ENCODE results near the gene CRHR1. TPM values are rescaled to one million over a fixed set of nuclear protein-coding genes. Genes with fewer than 3 reads are reported as not detected.

Gene CRHR1
- polyA plus RNA-seq, 4 donors, result 0.04 TPM; not detected in 3

GRCh38 chr17:45745601-45746494 is 38.3 kb upstream of the CRHR1 start:
- no peak overlapping the region for H3K4me3 ChIP-seq (ENCODE audit: low read depth in 1 of 3, low read length in 3 of 3)
- H3K27me3 ChIP-seq (ENCODE audit: control insufficient read depth in 3 of 3, insufficient read depth in 3 of 3, low read length in 3 of 3), result peaks cover 0 to 10% (median 5%) of the 10 kb centered on the region in 3 donors
- 59 to 61% (median 60%) methylated on average over 11 of the region's 11 CpGs for WGBS, 3 donors
- no peak overlapping the region for H3K27ac ChIP-seq (ENCODE audit: low read depth in 1 of 3, low read length in 2 of 3)
- no peaks in the 10 kb centered on the region for H3K36me3 ChIP-seq (ENCODE audit: control insufficient read depth in 3 of 3, insufficient read depth in 2 of 3, low read depth in 1 of 3, low read length in 3 of 3)
- no peaks in the 10 kb centered on the region for H3K4me1 ChIP-seq (ENCODE audit: control insufficient read depth in 3 of 3, insufficient read depth in 2 of 3, low read depth in 1 of 3, low read length in 2 of 3)
- FAIRE-seq, result no peak
- no peak for DNase-seq
- no peaks in the 10 kb centered on the region for H3K9me3 ChIP-seq (ENCODE audit: control insufficient read depth in 2 of 2, insufficient read depth in 1 of 2, low read depth in 1 of 2, low read length in 1 of 2)

DNA sequence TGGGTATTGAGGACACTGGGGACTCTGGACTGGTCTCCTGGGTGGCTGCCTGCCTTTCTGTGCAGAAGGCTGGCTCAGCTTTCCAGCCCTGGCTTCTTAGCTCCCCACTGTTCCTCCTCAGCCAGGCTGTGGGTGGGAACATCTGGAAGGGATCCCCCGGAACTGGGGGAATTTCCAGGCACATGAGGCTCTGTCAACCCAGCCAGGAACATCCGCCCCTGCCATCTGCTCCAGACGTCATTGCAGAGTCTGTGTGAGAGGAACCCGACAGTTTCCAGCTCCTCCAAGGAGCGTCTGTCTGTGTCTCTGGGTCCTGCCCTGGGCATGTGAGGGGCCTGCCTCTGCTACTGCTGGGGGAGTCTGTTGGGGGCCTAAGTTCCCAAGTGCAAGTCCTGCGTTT is 36.2 kb upstream of the CRHR1 start:
- H3K4me3 ChIP-seq (ENCODE audit: low read depth in 1 of 3, low read length in 3 of 3), result no peak overlapping the region
- peaks cover 0 to 9% (median 5%) of the 10 kb centered on the region in 3 donors for H3K27me3 ChIP-seq (ENCODE audit: control insufficient read depth in 3 of 3, insufficient read depth in 3 of 3, low read length in 3 of 3)
- WGBS, 3 donors, result 47 to 64% (median 52%) methylated on average over 6 of the region's 6 CpGs
- DNase-seq (no peak), FAIRE-seq (no peak)
- H3K9me3 ChIP-seq (ENCODE audit: control insufficient read depth in 2 of 2, insufficient read depth in 1 of 2, low read depth in 1 of 2, low read length in 1 of 2), result no peaks in the 10 kb centered on the region
- no peak overlapping the region for H3K27ac ChIP-seq (ENCODE audit: low read depth in 1 of 3, low read length in 2 of 3)
- H3K36me3 ChIP-seq (ENCODE audit: control insufficient read depth in 3 of 3, insufficient read depth in 2 of 3, low read depth in 1 of 3, low read length in 3 of 3), result no peaks in the 10 kb centered on the region
- H3K4me1 ChIP-seq (ENCODE audit: control insufficient read depth in 3 of 3, insufficient read depth in 2 of 3, low read depth in 1 of 3, low read length in 2 of 3), result no peaks in the 10 kb centered on the region

DNA sequence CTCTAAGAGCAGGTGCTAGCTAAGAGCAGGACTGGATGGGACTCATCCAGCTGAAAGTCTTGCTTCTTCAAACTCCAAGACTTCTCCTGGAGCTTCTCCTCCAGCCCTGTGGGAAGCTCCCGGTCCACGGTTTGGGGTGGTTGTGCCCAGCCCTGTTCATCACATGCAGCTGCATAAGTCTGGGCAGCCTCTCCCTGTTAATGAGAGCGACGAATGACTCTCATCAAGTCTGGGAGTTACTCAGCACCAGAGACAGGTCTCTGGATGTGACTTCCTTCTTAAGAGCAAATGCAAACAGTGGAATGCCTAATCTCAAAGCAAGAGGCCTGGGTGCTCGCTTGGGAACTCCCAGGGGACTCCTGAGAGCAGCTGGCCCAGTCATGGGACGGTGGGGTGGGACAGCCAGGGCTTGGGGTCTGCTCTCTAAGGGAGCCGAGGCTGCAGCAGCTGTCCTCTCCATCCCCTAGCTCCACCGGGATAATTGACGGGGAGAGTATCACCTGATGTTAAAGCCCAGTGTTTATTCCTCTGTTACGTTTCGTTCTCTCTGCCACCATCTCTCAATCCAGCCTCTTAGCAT is 35.3 kb upstream of the CRHR1 start:
- Histone ChIP-seq H3K4me1 (ENCODE audit: control insufficient read depth in 3 of 3, insufficient read depth in 2 of 3, low read depth in 1 of 3, low read length in 2 of 3) (no peaks in the 10 kb centered on the region), H3K9me3 (ENCODE audit: control insufficient read depth in 2 of 2, insufficient read depth in 1 of 2, low read depth in 1 of 2, low read length in 1 of 2) (no peaks in the 10 kb centered on the region), H3K36me3 (ENCODE audit: control insufficient read depth in 3 of 3, insufficient read depth in 2 of 3, low read depth in 1 of 3, low read length in 3 of 3) (no peaks in the 10 kb centered on the region), H3K4me3 (ENCODE audit: low read depth in 1 of 3, low read length in 3 of 3) (no peak overlapping the region), H3K27ac (ENCODE audit: low read depth in 1 of 3, low read length in 2 of 3) (no peak overlapping the region), H3K27me3 (ENCODE audit: control insufficient read depth in 3 of 3, insufficient read depth in 3 of 3, low read length in 3 of 3) (peaks cover 0 to 9% (median 3%) of the 10 kb centered on the region in 3 donors)
- FAIRE-seq (no peak), DNase-seq (no peak)
- WGBS, 3 donors, result 53 to 64% (median 58%) methylated on average over 11 of the region's 11 CpGs

GRCh38 chr17:45749831-45750335 is 34.2 kb upstream of the CRHR1 start:
- peaks cover 0 to 9% (median 3%) of the 10 kb centered on the region in 3 donors for H3K27me3 ChIP-seq (ENCODE audit: control insufficient read depth in 3 of 3, insufficient read depth in 3 of 3, low read length in 3 of 3)
- no peaks in the 10 kb centered on the region for H3K36me3 ChIP-seq (ENCODE audit: control insufficient read depth in 3 of 3, insufficient read depth in 2 of 3, low read depth in 1 of 3, low read length in 3 of 3)
- H3K27ac ChIP-seq (ENCODE audit: low read depth in 1 of 3, low read length in 2 of 3), result no peak overlapping the region
- no peak for DNase-seq
- H3K4me3 ChIP-seq (ENCODE audit: low read depth in 1 of 3, low read length in 3 of 3), result no peak overlapping the region
- 93 to 98% (median 93%) methylated on average over 4 of the region's 4 CpGs for WGBS, 3 donors
- no peaks in the 10 kb centered on the region for H3K4me1 ChIP-seq (ENCODE audit: control insufficient read depth in 3 of 3, insufficient read depth in 2 of 3, low read depth in 1 of 3, low read length in 2 of 3)
- H3K9me3 ChIP-seq (ENCODE audit: control insufficient read depth in 2 of 2, insufficient read depth in 1 of 2, low read depth in 1 of 2, low read length in 1 of 2), result no peaks in the 10 kb centered on the region
- FAIRE-seq, result no peak

GRCh38 chr17:45750779-45751440 is 33.2 kb upstream of the CRHR1 start:
- no peak for FAIRE-seq
- no peaks in the 10 kb centered on the region for H3K4me1 ChIP-seq (ENCODE audit: control insufficient read depth in 3 of 3, insufficient read depth in 2 of 3, low read depth in 1 of 3, low read length in 2 of 3)
- WGBS, 3 donors, result 82 to 85% (median 84%) methylated on average over 15 of the region's 15 CpGs

GRCh38 chr17:45751466-45751865 is 32.7 kb upstream of the CRHR1 start:
- 67 to 77% (median 71%) methylated on average over 10 of the region's 10 CpGs for WGBS, 3 donors
- H3K4me3 ChIP-seq (ENCODE audit: low read depth in 1 of 3, low read length in 3 of 3), result no peak overlapping the region
- H3K36me3 ChIP-seq (ENCODE audit: control insufficient read depth in 3 of 3, insufficient read depth in 2 of 3, low read depth in 1 of 3, low read length in 3 of 3), result no peaks in the 10 kb centered on the region
- peaks cover 0 to 5% (median 3%) of the 10 kb centered on the region in 3 donors for H3K27me3 ChIP-seq (ENCODE audit: control insufficient read depth in 3 of 3, insufficient read depth in 3 of 3, low read length in 3 of 3)
- no peaks in the 10 kb centered on the region for H3K9me3 ChIP-seq (ENCODE audit: control insufficient read depth in 2 of 2, insufficient read depth in 1 of 2, low read depth in 1 of 2, low read length in 1 of 2)
- DNase-seq (no peak), FAIRE-seq (no peak)
- H3K27ac ChIP-seq (ENCODE audit: low read depth in 1 of 3, low read length in 2 of 3), result no peak overlapping the region
- no peaks in the 10 kb centered on the region for H3K4me1 ChIP-seq (ENCODE audit: control insufficient read depth in 3 of 3, insufficient read depth in 2 of 3, low read depth in 1 of 3, low read length in 2 of 3)

More at GRCh38 chr17:45750779-45751440, 33.2 kb upstream of the CRHR1 start:
- Histone ChIP-seq H3K4me3 (ENCODE audit: low read depth in 1 of 3, low read length in 3 of 3) (no peak overlapping the region), H3K27ac (ENCODE audit: low read depth in 1 of 3, low read length in 2 of 3) (no peak overlapping the region), H3K9me3 (ENCODE audit: control insufficient read depth in 2 of 2, insufficient read depth in 1 of 2, low read depth in 1 of 2, low read length in 1 of 2) (no peaks in the 10 kb centered on the region), H3K36me3 (ENCODE audit: control insufficient read depth in 3 of 3, insufficient read depth in 2 of 3, low read depth in 1 of 3, low read length in 3 of 3) (no peaks in the 10 kb centered on the region), H3K27me3 (ENCODE audit: control insufficient read depth in 3 of 3, insufficient read depth in 3 of 3, low read length in 3 of 3) (peaks cover 0 to 8% (median 3%) of the 10 kb centered on the region in 3 donors)
- no peak for DNase-seq

- Histone ChIP-seq H3K4me1 (ENCODE audit: control insufficient read depth in 3 of 3, insufficient read depth in 2 of 3, low read depth in 1 of 3, low read length in 2 of 3) (no peaks in the 10 kb centered on the region), H3K27ac (ENCODE audit: low read depth in 1 of 3, low read length in 2 of 3) (no peak overlapping the region), H3K4me3 (ENCODE audit: low read depth in 1 of 3, low read length in 3 of 3) (no peak overlapping the region), H3K9me3 (ENCODE audit: control insufficient read depth in 2 of 2, insufficient read depth in 1 of 2, low read depth in 1 of 2, low read length in 1 of 2) (no peaks in the 10 kb centered on the region), H3K36me3 (ENCODE audit: control insufficient read depth in 3 of 3, insufficient read depth in 2 of 3, low read depth in 1 of 3, low read length in 3 of 3) (no peaks in the 10 kb centered on the region), H3K27me3 (ENCODE audit: control insufficient read depth in 3 of 3, insufficient read depth in 3 of 3, low read length in 3 of 3) (peaks cover 0 to 6% (median 5%) of the 10 kb centered on the region in 3 donors)
- FAIRE-seq (no peak), DNase-seq (no peak)
- 72 to 83% (median 78%) methylated on average over 9 of the region's 9 CpGs for WGBS, 3 donors
Observed at GRCh38 chr17:45752246-45752645, 31.9 kb upstream of the CRHR1 start.

GRCh38 chr17:45753645-45754225 is 30.4 kb upstream of the CRHR1 start:
- Histone ChIP-seq H3K36me3 (ENCODE audit: control insufficient read depth in 3 of 3, insufficient read depth in 2 of 3, low read depth in 1 of 3, low read length in 3 of 3) (no peaks in the 10 kb centered on the region), H3K9me3 (ENCODE audit: control insufficient read depth in 2 of 2, insufficient read depth in 1 of 2, low read depth in 1 of 2, low read length in 1 of 2) (no peaks in the 10 kb centered on the region), H3K27ac (ENCODE audit: low read depth in 1 of 3, low read length in 2 of 3) (no peak overlapping the region), H3K27me3 (ENCODE audit: control insufficient read depth in 3 of 3, insufficient read depth in 3 of 3, low read length in 3 of 3) (peaks cover 0 to 9% (median 5%) of the 10 kb centered on the region in 3 donors), H3K4me1 (ENCODE audit: control insufficient read depth in 3 of 3, insufficient read depth in 2 of 3, low read depth in 1 of 3, low read length in 2 of 3) (no peaks in the 10 kb centered on the region), H3K4me3 (ENCODE audit: low read depth in 1 of 3, low read length in 3 of 3) (no peak overlapping the region)
- no peak for FAIRE-seq
- no peak for DNase-seq
- WGBS, 3 donors, result 49 to 67% (median 58%) methylated on average over 5 to 7 of the region's 7 CpGs
